Fibroblast of pulmonary artery (primary cell): ENCODE measurements around the gene ZNF785.
"Not testable (repeated sequence)": the region's sequence is repeated elsewhere in the genome, so short reads cannot be mapped to it uniquely, and the experiment has no call there.

Experiments used
- DNase-seq: peaks from one replicate; pipeline ENCODE4 v3.0.0-alpha.2; 2010; ENCODE audit warnings: low read depth
- H3K4me3 ChIP-seq: replicated peaks from 2 replicates; pipeline ENCODE4 v1.5.1; 2011; ENCODE audit warnings: low read depth, mild to moderate bottlenecking, control low read depth, low read length, moderate library complexity
- TF ChIP-seq, protein P1 (sequence below): IDR thresholded peaks from 2 replicates; pipeline ENCODE4 v1.5.1; 2011; ENCODE audit warnings: mild to moderate bottlenecking, control low read depth, low read length, inconsistent platforms; ENCODE audit errors: missing control alignments

The ZNF785 gene

DNA sequence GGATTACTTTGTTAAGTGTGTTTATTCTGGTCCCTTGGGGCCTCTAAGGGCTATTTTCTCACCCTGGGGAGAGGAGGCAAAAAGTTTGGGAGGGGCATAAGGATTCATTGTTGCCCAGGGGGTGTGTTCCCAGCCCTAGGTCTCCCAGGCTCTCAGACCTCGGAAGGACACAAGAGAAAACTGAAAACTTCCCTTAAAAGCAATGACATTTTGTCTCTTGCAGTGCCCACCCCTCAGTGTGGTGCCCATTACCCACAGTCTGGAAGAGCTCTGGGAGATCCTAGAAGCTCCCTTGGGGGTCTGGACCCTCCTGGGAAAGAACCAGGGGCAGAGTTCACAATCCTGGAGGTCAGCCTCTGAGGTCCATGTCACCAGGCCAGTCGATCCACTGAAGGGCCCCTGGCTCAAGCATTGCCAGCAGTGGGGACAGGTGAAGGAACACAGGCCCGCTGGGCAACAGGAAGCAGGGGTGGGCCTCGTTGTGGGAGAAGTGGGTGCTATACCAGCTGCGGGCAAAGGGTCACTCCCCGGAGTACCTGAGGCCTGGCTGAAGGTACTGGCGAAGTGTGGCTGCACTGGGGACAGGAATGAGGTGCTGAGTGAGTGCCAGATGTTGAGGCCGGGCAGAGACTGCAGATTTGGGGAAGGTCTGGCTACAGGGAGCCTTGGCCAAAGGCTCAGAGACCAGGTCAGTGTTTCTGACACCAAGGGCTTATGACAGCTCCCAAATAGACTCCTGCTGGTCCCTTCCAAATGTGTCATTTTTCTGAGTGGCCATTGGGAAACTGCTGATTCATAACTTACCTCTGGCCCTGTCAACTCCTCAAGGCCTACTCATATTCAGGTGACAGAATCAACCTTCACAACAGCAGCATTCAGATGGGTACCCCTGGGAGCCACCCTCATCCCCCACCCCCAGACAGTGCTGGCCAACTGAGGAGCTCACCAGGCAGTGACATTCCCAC, 46.2 kb downstream of the ZNF785 start:
- DNase-seq: no peak
- no peak overlapping the region for H3K4me3 ChIP-seq
- TF ChIP-seq, protein P1, sequence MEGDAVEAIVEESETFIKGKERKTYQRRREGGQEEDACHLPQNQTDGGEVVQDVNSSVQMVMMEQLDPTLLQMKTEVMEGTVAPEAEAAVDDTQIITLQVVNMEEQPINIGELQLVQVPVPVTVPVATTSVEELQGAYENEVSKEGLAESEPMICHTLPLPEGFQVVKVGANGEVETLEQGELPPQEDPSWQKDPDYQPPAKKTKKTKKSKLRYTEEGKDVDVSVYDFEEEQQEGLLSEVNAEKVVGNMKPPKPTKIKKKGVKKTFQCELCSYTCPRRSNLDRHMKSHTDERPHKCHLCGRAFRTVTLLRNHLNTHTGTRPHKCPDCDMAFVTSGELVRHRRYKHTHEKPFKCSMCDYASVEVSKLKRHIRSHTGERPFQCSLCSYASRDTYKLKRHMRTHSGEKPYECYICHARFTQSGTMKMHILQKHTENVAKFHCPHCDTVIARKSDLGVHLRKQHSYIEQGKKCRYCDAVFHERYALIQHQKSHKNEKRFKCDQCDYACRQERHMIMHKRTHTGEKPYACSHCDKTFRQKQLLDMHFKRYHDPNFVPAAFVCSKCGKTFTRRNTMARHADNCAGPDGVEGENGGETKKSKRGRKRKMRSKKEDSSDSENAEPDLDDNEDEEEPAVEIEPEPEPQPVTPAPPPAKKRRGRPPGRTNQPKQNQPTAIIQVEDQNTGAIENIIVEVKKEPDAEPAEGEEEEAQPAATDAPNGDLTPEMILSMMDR: no peak

GRCh38 chr16:30536391-30537024, 49.0 kb downstream of the ZNF785 start:
- not testable (repeated sequence) for DNase-seq, H3K4me3 ChIP-seq

- TF ChIP-seq, protein P1: peak; percentile 73
- DNase-seq: peak; percentile 72
- peak overlapping the region; percentile 73 for H3K4me3 ChIP-seq
Observed at GRCh38 chr16:30535777-30536190, 49.7 kb downstream of the ZNF785 start.

DNA sequence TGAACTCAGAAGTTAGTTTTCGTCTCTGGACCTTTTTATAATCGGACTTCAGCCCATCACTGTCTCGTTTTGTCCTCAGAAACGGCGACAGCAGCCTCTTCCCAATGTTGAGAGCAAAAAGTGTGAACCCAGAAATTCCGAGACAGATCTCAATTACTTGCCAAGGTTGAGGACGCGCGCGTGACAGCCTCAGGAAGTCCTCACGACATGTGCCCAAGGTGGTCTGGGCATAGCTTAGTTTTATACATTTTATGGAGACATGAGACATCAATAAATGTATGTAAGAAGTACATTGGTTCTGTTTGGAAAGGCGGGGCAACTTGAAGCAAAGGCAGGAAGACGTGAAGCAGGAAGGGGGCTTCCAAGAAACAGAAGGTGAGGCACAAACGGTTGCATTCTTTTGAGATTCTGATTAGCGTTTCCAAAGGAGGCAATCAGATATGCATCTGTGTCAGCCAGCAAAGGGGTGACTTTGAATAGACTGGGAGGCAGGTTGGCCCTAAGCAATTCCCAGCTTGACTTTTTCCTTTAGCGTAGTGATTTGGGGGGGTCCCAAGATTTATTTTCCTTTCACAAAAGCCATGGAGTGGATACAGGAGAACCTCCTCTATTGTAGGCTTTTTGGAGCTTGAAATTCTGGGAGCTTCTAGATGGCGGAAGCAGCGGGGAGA, 50.3 kb downstream of the ZNF785 start:
- TF ChIP-seq, protein P1: no peak
- no peak for DNase-seq
- peak overlapping the region; percentile 73 for H3K4me3 ChIP-seq

GRCh38 chr16:30534368-30535105, 51.0 kb downstream of the ZNF785 start, which contains the start of gene ZNF747:
Gene ZNF747, minus strand, starts transcription at chr16:30534858. Its CDS starts 179 bp downstream, at chr16:30534679.
- peak; percentile 77 for DNase-seq
- TF ChIP-seq, protein P1: no peak
- H3K4me3 ChIP-seq: peak within 1 kb of the TSS; percentile 73

DNA sequence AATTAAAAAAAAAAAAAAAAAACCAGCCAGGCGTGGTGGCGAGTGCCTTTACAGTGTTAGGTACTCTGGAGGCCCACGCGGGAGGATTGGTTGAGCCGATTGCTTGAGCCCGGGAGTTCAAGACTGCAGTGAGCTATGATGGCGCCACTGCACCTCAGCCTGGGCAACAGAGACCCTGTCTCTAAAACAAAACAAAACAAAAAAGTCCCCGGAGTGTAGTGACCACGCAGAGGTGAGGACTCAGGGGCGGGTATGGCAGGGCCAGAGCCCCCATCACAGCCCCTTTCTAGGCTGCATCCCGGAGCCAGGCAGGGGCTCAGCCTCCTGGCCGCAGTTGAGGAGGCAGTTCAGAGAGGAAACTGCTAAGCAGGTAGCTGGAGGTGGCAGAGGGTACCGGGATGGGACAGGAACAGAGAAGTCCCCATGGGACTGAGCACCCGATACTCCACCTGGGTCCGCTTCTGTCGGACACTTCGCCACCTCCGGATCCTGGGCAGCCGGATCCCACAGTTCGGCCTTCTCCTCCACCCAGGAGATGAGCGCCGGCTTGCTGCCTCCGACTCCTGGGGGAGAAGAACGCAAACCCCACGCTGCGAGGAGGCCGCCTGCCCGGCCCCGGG, 51.6 kb downstream of the ZNF785 start:
- DNase-seq: no peak
- TF ChIP-seq, protein P1: no peak
- peak overlapping the region; percentile 73 for H3K4me3 ChIP-seq
